ENCODE results near the gene MSANTD2.

Gene MSANTD2

DNA sequence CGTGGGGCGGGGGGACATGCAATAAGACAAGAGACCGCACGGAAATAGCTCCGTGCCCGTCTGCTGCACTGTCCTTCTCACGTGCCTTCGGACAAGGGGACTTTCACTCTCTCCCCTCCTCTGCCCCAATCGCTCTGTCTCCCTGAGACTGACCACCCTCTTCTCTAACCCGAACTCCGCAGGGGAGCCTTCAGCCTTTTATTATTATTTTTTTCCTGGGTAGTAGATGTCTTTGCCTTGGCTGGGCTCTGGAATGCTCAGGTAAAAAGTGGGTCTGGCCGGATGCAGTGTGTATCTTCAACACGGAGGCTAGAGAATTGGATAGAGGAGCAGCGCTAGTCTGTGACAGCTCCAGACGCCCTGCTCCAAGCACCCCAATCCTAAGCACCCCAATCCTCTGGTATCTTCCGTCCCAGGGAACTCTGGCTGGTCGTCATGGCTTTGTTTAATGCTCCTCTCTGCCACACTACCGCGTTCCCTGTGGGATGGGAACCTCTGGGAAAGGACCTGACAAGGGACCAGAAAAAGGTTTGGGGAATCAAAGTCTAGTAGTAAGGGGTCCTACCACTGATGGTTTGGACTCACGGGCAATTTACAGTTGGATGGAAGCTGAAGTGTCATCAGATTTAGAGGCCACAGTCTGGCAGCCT lies 39.9 kb upstream of the MSANTD2 start:
- no peaks in the 10 kb centered on the region for H4K20me1 ChIP-seq (ENCODE audit: insufficient read depth, low read length)
- peaks cover 33% of the 10 kb centered on the region for H3K27me3 ChIP-seq (ENCODE audit: low read depth, low read length)
- H3K36me3 ChIP-seq (replicated peaks; ENCODE audit: low read depth, low read length), result no peaks in the 10 kb centered on the region
- H3K4me2 ChIP-seq (ENCODE audit: low read length), result no peak overlapping the region
- no peak overlapping the region for H3K9ac ChIP-seq (ENCODE audit: low read length)
- H2AFZ ChIP-seq (ENCODE audit: low read depth, low read length), result no peak overlapping the region
- no peaks in the 10 kb centered on the region for H3K79me2 ChIP-seq (ENCODE audit: low read length)
- no peak overlapping the region for H3K4me3 ChIP-seq (ENCODE audit: low read length)
- H3K4me1 ChIP-seq (ENCODE audit: low read length), result peaks cover 9% of the 10 kb centered on the region; the same call in 1 of the 2 replicates
- no peaks in the 10 kb centered on the region for H3K9me3 ChIP-seq (ENCODE audit: insufficient read depth, low read length)
- no peak overlapping the region for H3K27ac ChIP-seq (ENCODE audit: low read length)
- TF ChIP-seq, protein P1, sequence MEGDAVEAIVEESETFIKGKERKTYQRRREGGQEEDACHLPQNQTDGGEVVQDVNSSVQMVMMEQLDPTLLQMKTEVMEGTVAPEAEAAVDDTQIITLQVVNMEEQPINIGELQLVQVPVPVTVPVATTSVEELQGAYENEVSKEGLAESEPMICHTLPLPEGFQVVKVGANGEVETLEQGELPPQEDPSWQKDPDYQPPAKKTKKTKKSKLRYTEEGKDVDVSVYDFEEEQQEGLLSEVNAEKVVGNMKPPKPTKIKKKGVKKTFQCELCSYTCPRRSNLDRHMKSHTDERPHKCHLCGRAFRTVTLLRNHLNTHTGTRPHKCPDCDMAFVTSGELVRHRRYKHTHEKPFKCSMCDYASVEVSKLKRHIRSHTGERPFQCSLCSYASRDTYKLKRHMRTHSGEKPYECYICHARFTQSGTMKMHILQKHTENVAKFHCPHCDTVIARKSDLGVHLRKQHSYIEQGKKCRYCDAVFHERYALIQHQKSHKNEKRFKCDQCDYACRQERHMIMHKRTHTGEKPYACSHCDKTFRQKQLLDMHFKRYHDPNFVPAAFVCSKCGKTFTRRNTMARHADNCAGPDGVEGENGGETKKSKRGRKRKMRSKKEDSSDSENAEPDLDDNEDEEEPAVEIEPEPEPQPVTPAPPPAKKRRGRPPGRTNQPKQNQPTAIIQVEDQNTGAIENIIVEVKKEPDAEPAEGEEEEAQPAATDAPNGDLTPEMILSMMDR (IDR thresholded peaks at IDR 0.05; ENCODE audit: low read depth, low read length), result no peak
- TF ChIP-seq EZH2phosphoT487 (IDR thresholded peaks at IDR 0.05; ENCODE audit: low read depth), result no peak

DNA sequence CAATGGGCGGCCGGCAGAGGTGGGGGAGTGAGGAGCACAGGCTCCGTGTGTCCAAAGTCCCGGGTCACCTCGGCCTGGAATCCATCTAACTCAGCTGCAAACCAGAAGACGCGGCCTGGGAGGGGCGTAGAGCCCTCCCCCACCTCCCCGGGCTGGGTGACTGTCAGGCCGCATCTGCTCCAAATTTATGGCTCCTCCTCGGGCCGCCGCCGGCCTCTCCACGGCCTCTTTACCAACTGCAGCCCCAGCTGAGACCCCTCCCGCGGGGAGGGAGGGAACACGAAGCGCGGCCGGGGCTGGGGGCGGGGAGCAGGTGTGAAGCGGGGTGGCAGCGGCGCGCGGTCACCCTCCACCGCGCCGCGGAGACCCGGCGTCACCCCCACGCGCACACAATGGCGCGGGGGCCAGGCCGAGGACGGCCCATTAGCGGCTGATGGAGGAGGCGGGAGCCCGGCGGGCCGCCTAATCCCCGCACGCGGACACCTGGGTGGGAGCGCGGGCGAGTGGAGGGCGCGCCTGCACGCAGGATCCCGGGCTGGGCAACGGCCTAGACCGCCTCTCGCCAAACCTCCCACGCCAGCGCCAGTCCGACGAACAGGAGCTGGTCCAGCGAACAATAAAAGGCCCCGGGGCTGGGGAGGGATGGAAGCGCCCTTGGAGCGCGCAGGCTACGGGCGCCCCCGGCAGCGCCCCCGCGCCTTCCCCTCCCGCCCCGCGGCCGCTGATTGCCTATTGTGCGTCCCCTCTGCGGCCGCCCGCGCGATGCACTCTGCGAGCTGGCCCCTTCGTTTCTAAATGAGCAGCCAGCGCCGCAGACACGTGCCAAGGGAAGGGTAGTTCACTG lies 39.1 kb upstream of the MSANTD2 start:
- Histone ChIP-seq H3K36me3 (replicated peaks; ENCODE audit: low read depth, low read length) (no peaks in the 10 kb centered on the region), H2AFZ (ENCODE audit: low read depth, low read length) (no peak overlapping the region), H3K27ac (ENCODE audit: low read length) (no peak overlapping the region), H3K27me3 (ENCODE audit: low read depth, low read length) (peaks cover 31% of the 10 kb centered on the region), H3K9me3 (ENCODE audit: insufficient read depth, low read length) (no peaks in the 10 kb centered on the region), H3K9ac (ENCODE audit: low read length) (no peak overlapping the region), H3K79me2 (ENCODE audit: low read length) (no peaks in the 10 kb centered on the region), H3K4me3 (ENCODE audit: low read length) (no peak overlapping the region), H4K20me1 (ENCODE audit: insufficient read depth, low read length) (no peaks in the 10 kb centered on the region), H3K4me1 (ENCODE audit: low read length) (peaks cover 9% of the 10 kb centered on the region; the same call in 1 of the 2 replicates), H3K4me2 (ENCODE audit: low read length) (no peak overlapping the region)
- TF ChIP-seq, protein P1 (IDR thresholded peaks at IDR 0.05; ENCODE audit: low read depth, low read length), result no peak
- TF ChIP-seq EZH2phosphoT487 (IDR thresholded peaks at IDR 0.05; ENCODE audit: low read depth), result no peak

DNA sequence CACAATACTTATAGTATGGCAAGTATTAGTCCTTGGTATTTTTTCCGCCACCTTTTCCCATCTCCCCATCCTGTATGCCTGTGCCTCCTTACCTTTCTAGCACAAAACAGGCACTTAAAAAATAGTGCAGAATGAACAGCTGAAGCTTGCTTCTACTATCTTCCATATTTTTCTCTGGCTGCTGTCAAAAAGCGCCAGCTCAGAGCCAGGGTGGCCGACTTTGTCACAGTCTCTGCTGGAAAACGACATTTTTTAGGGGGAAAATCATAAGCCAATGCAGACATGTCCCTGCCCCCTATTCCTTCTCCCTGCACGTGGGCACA lies 38.6 kb upstream of the MSANTD2 start:
- no peak overlapping the region for H3K9ac ChIP-seq (ENCODE audit: low read length)
- H2AFZ ChIP-seq (ENCODE audit: low read depth, low read length), result no peak overlapping the region
- no peak overlapping the region for H3K27ac ChIP-seq (ENCODE audit: low read length)
- peaks cover 32% of the 10 kb centered on the region for H3K27me3 ChIP-seq (ENCODE audit: low read depth, low read length)
- peaks cover 9% of the 10 kb centered on the region; the same call in 1 of the 2 replicates for H3K4me1 ChIP-seq (ENCODE audit: low read length)
- no peaks in the 10 kb centered on the region for H4K20me1 ChIP-seq (ENCODE audit: insufficient read depth, low read length)
- no peaks in the 10 kb centered on the region for H3K36me3 ChIP-seq (replicated peaks; ENCODE audit: low read depth, low read length)
- H3K79me2 ChIP-seq (ENCODE audit: low read length), result no peaks in the 10 kb centered on the region
- H3K4me3 ChIP-seq (ENCODE audit: low read length), result no peak overlapping the region
- TF ChIP-seq, protein P1 (IDR thresholded peaks at IDR 0.05; ENCODE audit: low read depth, low read length), result no peak
- TF ChIP-seq EZH2phosphoT487 (IDR thresholded peaks at IDR 0.05; ENCODE audit: low read depth), result no peak
- H3K4me2 ChIP-seq (ENCODE audit: low read length), result no peak overlapping the region
- no peaks in the 10 kb centered on the region for H3K9me3 ChIP-seq (ENCODE audit: insufficient read depth, low read length)

DNA sequence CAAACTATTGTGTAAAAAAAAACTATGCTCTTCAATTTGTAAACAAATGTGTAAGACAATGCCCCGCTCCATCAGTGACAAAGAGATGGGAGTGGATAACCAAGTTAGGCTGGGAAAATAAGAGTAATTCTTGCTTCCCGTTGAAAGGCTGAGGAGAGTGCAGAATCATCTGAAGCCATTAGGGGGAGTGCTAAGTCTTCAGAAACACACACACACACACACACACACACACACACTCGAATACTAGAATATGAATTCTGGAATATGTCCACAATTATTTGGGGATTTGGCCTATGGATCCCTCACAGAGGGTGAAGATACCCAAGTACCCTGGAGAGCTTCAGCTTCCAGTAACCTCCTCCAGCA lies 37.3 kb upstream of the MSANTD2 start:
- Histone ChIP-seq H3K4me1 (ENCODE audit: low read length) (peaks cover 9% of the 10 kb centered on the region; the same call in 1 of the 2 replicates), H2AFZ (ENCODE audit: low read depth, low read length) (no peak overlapping the region), H3K4me3 (ENCODE audit: low read length) (peak overlapping the region; percentile 70), H3K27me3 (ENCODE audit: low read depth, low read length) (peaks cover 35% of the 10 kb centered on the region), H3K79me2 (ENCODE audit: low read length) (no peaks in the 10 kb centered on the region), H3K36me3 (replicated peaks; ENCODE audit: low read depth, low read length) (no peaks in the 10 kb centered on the region), H3K9ac (ENCODE audit: low read length) (peak overlapping the region; percentile 49; the same call in 1 of the 2 replicates), H3K4me2 (ENCODE audit: low read length) (peak overlapping the region; percentile 62), H3K27ac (ENCODE audit: low read length) (peak overlapping the region; percentile 35), H3K9me3 (ENCODE audit: insufficient read depth, low read length) (no peaks in the 10 kb centered on the region), H4K20me1 (ENCODE audit: insufficient read depth, low read length) (no peaks in the 10 kb centered on the region)
- TF ChIP-seq EZH2phosphoT487 (IDR thresholded peaks at IDR 0.05; ENCODE audit: low read depth), result no peak
- TF ChIP-seq, protein P1 (IDR thresholded peaks at IDR 0.05; ENCODE audit: low read depth, low read length), result peak; percentile 49
